Activated B cell treated with CpG ODN at 0.5 μM for 24 hours (primary cell): ENCODE results near the gene FAXDC2. TPM values are rescaled to one million over a fixed set of nuclear protein-coding genes. Genes with fewer than 3 reads are reported as not detected.

Source experiments
- ATAC-seq: fragments of 200-7000 bp; cut with Tn5 transposase; one replicate; pipeline ENCODE4 v1.10.0; 2021; ENCODE audit warnings: low read depth, mild to moderate bottlenecking, moderate library complexity
- CTCF ChIA-PET: fragments of 350-600 bp; sonication (Branson Sonifier 250); formaldehyde crosslinking; loops from one replicate; lab custom pipeline; 2021; ENCODE audit warnings: antibody characterized with exemption; lab: Charles Lee
- POLR2A ChIA-PET: fragments of 350-600 bp; sonication (Branson Sonifier 250); formaldehyde crosslinking; loops from one replicate; lab custom pipeline; 2021; ENCODE audit warnings: antibody characterized with exemption; lab: Charles Lee
- DNase-seq: peaks from one replicate; pipeline ENCODE4 v3.0.0; 2022
- H3K27ac Mint-ChIP-seq: one replicate; pipeline ENCODE4 v1.8.0; 2020; ENCODE audit warnings: mixed read lengths
- H3K27me3 Mint-ChIP-seq: one replicate; pipeline ENCODE4 v1.8.0; 2021; ENCODE audit warnings: mixed read lengths
- H3K36me3 Mint-ChIP-seq: one replicate; pipeline ENCODE4 v1.8.0; 2021; ENCODE audit warnings: low read depth, mixed read lengths
- H3K4me1 Mint-ChIP-seq: one replicate; pipeline ENCODE4 v1.8.0; 2021; ENCODE audit warnings: mixed read lengths
- H3K4me3 Mint-ChIP-seq: one replicate; pipeline ENCODE4 v1.8.0; 2020; ENCODE audit warnings: mild to moderate bottlenecking, mixed read lengths
- H3K9me3 Mint-ChIP-seq: one replicate; pipeline ENCODE4 v1.8.0; 2020; ENCODE audit warnings: mixed read lengths
- CTCF ChIP-seq: fragments of 200-600 bp; IDR thresholded peaks from one replicate; pipeline ENCODE4 v1.8.0; 2022; ENCODE audit warnings: antibody characterized with exemption, mild to moderate bottlenecking
- intact Hi-C: fragments of 100-400 bp; cut with micrococcal nuclease; formaldehyde crosslinking; loops from one replicate; pipeline ENCODE4 v1.15.1; 2024
- total RNA-seq: library from RNA; stranded (reverse); gene quantifications from 2 replicates; pipeline ENCODE4 v1.2.3, GENCODE V29; 2022

The FAXDC2 gene
- total RNA-seq, 1 donor from 2014 or later = not detected

- ChIA-PET POLR2A (no interaction called here), CTCF (no interaction called here)
- Mint-ChIP-seq H3K27ac (peak overlapping the region; percentile 41), H3K4me3 (peak overlapping the region; percentile 11), H3K4me1 (peaks cover 73% of the 10 kb centered on the region), H3K36me3 (peaks cover 6% of the 10 kb centered on the region), H3K9me3 (no peaks in the 10 kb centered on the region), H3K27me3 (no peaks in the 10 kb centered on the region)
- no peak for DNase-seq
- no peak for ATAC-seq
- intact Hi-C loops = no loop called here
- TF ChIP-seq CTCF = no peak
Measured at GRCh38 chr5:154780128-154780527, 70.3 kb downstream of the FAXDC2 start.

- Mint-ChIP-seq H3K9me3 (no peaks in the 10 kb centered on the region), H3K4me3 (no peak overlapping the region), H3K27me3 (no peaks in the 10 kb centered on the region), H3K27ac (no peak overlapping the region), H3K4me1 (peaks cover 73% of the 10 kb centered on the region), H3K36me3 (peaks cover 5% of the 10 kb centered on the region)
- DNase-seq (no peak), ATAC-seq (no peak)
- TF ChIP-seq CTCF = no peak
- intact Hi-C loops = no loop called here
- POLR2A ChIA-PET = no interaction called here
- CTCF ChIA-PET = no interaction called here
Measured at GRCh38 chr5:154779105-154779504, 71.3 kb downstream of the FAXDC2 start.

- Mint-ChIP-seq H3K27me3 (no peaks in the 10 kb centered on the region), H3K9me3 (no peaks in the 10 kb centered on the region), H3K36me3 (peaks cover 5% of the 10 kb centered on the region), H3K4me1 (peaks cover 71% of the 10 kb centered on the region), H3K27ac (no peak overlapping the region), H3K4me3 (no peak overlapping the region)
- DNase-seq (no peak), ATAC-seq (no peak)
- intact Hi-C loops = no loop called here
- POLR2A ChIA-PET = no interaction called here
- CTCF ChIA-PET = interaction anchor here (0.9 kb wide), 1 partner anchor 9 kb away, joined by 3 read pairs; no protein-coding TSS in a partner anchor
- no peak for TF ChIP-seq CTCF
Measured at GRCh38 chr5:154778534-154778933, 71.9 kb downstream of the FAXDC2 start.

- Mint-ChIP-seq H3K27me3 (no peaks in the 10 kb centered on the region), H3K4me3 (no peak overlapping the region), H3K9me3 (no peaks in the 10 kb centered on the region), H3K4me1 (peaks cover 62% of the 10 kb centered on the region), H3K27ac (no peak overlapping the region), H3K36me3 (peaks cover 12% of the 10 kb centered on the region)
- ChIA-PET CTCF (no interaction called here), POLR2A (no interaction called here)
- intact Hi-C loops = loop anchor here (2.0 kb wide), 1 partner anchor 15 kb away; no protein-coding TSS in a partner anchor
- TF ChIP-seq CTCF = no peak
- ATAC-seq (no peak), DNase-seq (no peak)
Measured at GRCh38 chr5:154776167-154776566, 74.2 kb downstream of the FAXDC2 start.

GRCh38 chr5:154773326-154773725 lies 77.1 kb downstream of the FAXDC2 start:
- no peaks in the 10 kb centered on the region for H3K9me3 Mint-ChIP-seq
- CTCF ChIA-PET = no interaction called here
- POLR2A ChIA-PET = no interaction called here
- no peak for TF ChIP-seq CTCF
- ATAC-seq = no peak
- no peaks in the 10 kb centered on the region for H3K27me3 Mint-ChIP-seq
- H3K27ac Mint-ChIP-seq = no peak overlapping the region
- intact Hi-C loops = no loop called here
- peaks cover 63% of the 10 kb centered on the region for H3K4me1 Mint-ChIP-seq
- peaks cover 15% of the 10 kb centered on the region for H3K36me3 Mint-ChIP-seq
- DNase-seq = no peak
- H3K4me3 Mint-ChIP-seq = no peak overlapping the region
